Ishikawa (cell line): Measurements from ENCODE around the gene NRM.

Source experiments
- CEBPB ChIP-seq: IDR thresholded peaks from 2 replicates; pipeline ENCODE4 v1.6.1; 2012
- EP300 ChIP-seq: IDR thresholded peaks from 2 replicates; pipeline ENCODE4 v1.6.1; 2012; ENCODE audit warnings: borderline replicate concordance
- FOXM1 ChIP-seq: IDR thresholded peaks from 2 replicates; pipeline ENCODE4 v1.6.1; 2012; ENCODE audit warnings: low read depth, borderline replicate concordance
- RAD21 ChIP-seq: IDR thresholded peaks from 2 replicates; pipeline ENCODE4 v1.6.1; 2012; ENCODE audit warnings: low read depth
- REST ChIP-seq: IDR thresholded peaks from 2 replicates; pipeline ENCODE4 v1.6.1; 2012; ENCODE audit warnings: low read depth, mild to moderate bottlenecking
- TAF1 ChIP-seq: IDR thresholded peaks from 2 replicates; pipeline ENCODE4 v1.6.1; 2012; ENCODE audit warnings: low read depth, mild to moderate bottlenecking
- TEAD4 ChIP-seq: IDR thresholded peaks from 2 replicates; pipeline ENCODE4 v1.6.1; 2012
- YY1 ChIP-seq: IDR thresholded peaks from 2 replicates; pipeline ENCODE4 v1.6.1; 2012; ENCODE audit warnings: low read depth
- TF ChIP-seq, protein P1 (sequence below): IDR thresholded peaks from 2 replicates; pipeline ENCODE4 v1.6.1; 2012
- TF ChIP-seq, protein P2 (sequence below): IDR thresholded peaks from 2 replicates; pipeline ENCODE4 v1.6.1; 2012

- peak; percentile 66 for TF ChIP-seq RAD21
- no peak for TF ChIP-seq EP300
- no peak for TF ChIP-seq YY1
- peak; percentile 15; the same call in 1 of the 2 replicates for TF ChIP-seq TEAD4
- TF ChIP-seq, protein P1, sequence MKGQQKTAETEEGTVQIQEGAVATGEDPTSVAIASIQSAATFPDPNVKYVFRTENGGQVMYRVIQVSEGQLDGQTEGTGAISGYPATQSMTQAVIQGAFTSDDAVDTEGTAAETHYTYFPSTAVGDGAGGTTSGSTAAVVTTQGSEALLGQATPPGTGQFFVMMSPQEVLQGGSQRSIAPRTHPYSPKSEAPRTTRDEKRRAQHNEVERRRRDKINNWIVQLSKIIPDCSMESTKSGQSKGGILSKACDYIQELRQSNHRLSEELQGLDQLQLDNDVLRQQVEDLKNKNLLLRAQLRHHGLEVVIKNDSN: no peak
- no peak for TF ChIP-seq CEBPB
- TF ChIP-seq REST: no peak
- TF ChIP-seq TAF1: no peak
- TF ChIP-seq FOXM1: no peak
- TF ChIP-seq, protein P2, sequence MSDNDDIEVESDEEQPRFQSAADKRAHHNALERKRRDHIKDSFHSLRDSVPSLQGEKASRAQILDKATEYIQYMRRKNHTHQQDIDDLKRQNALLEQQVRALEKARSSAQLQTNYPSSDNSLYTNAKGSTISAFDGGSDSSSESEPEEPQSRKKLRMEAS: no peak
Measured at GRCh38 chr6:30722280-30723112, 31.7 kb upstream of the NRM start.
